Measurements from ENCODE around the gene RPRD1A. TPM values are rescaled to one million over a fixed set of nuclear protein-coding genes. Genes with fewer than 3 reads are reported as not detected.

The RPRD1A gene
- total RNA-seq, result 79.7 and 99.9 TPM in 2 replicates

GRCh38 chr18:36067055-36067957, at the start of gene RPRD1A:
RPRD1A (minus strand) TSS chr18:36067559; CDS start chr18:36067404, 155 bp downstream.

GRCh38 chr18:35972197-35973000, 95.0 kb downstream of the RPRD1A start, which contains the start of gene RMP24:
RMP24 (plus strand) TSS chr18:35972679.

Other genes starting within 250 kb of the RPRD1A start
- gene SLC39A6, start 61.8 kb upstream of the RPRD1A start, total RNA-seq, result 15.4 and 16.7 TPM in 2 replicates
- 85.7 and 94.7 TPM in 2 replicates for gene ELP2, start 62.3 kb upstream of the RPRD1A start, total RNA-seq
- gene MOCOS, start 119.9 kb upstream of the RPRD1A start, total RNA-seq, result 0.53 and 1.7 TPM in 2 replicates
- 0.07 TPM in 1 of 2 replicates, not detected in the other for gene FHOD3, start 230.2 kb upstream of the RPRD1A start, total RNA-seq

Data from thoracic aorta endothelial cell (primary cell).